Measurements from ENCODE around the gene SCNN1A.

Gene SCNN1A

GRCh38 chr12:6384499-6385436 is 9.4 kb upstream of the SCNN1A start:
- in situ Hi-C loops (cut with HindIII; ENCODE audit: low sequenced_read_pairs): no loop called here

GRCh38 chr12:6383572-6384498 is 8.5 kb upstream of the SCNN1A start, which contains the start of gene LTBR:
LTBR (plus strand) TSS chr12:6384162; CDS start chr12:6384359, 197 bp downstream.
- in situ Hi-C loops (cut with HindIII; ENCODE audit: low sequenced_read_pairs): no loop called here

GRCh38 chr12:6382982-6383381 is 7.6 kb upstream of the SCNN1A start:
- in situ Hi-C loops (cut with HindIII; ENCODE audit: low sequenced_read_pairs): no loop called here

GRCh38 chr12:6382371-6382770 is 7.0 kb upstream of the SCNN1A start:
- in situ Hi-C loops (cut with HindIII; ENCODE audit: low sequenced_read_pairs): no loop called here

GRCh38 chr12:6380141-6381121 is 5.1 kb upstream of the SCNN1A start:
- in situ Hi-C loops (cut with HindIII; ENCODE audit: low sequenced_read_pairs): no loop called here

- in situ Hi-C loops (cut with HindIII; ENCODE audit: low sequenced_read_pairs): no loop called here
Measured at GRCh38 chr12:6378709-6379472, 3.5 kb upstream of the SCNN1A start.

- in situ Hi-C loops (cut with HindIII; ENCODE audit: low sequenced_read_pairs): no loop called here
Measured at GRCh38 chr12:6377667-6377994, 2.3 kb upstream of the SCNN1A start.

- in situ Hi-C loops (cut with HindIII; ENCODE audit: low sequenced_read_pairs): no loop called here
Measured at GRCh38 chr12:6376870-6377666, 1.7 kb upstream of the SCNN1A start.

- in situ Hi-C loops (cut with HindIII; ENCODE audit: low sequenced_read_pairs): no loop called here
Measured at GRCh38 chr12:6376079-6376869, 911 bp upstream of the SCNN1A start.

- in situ Hi-C loops (cut with HindIII; ENCODE audit: low sequenced_read_pairs): no loop called here
Measured at GRCh38 chr12:6374786-6375160, 590 bp downstream of the SCNN1A start.

- in situ Hi-C loops (cut with HindIII; ENCODE audit: low sequenced_read_pairs): no loop called here
Measured at GRCh38 chr12:6374028-6374785, 1.2 kb downstream of the SCNN1A start.

GRCh38 chr12:6373022-6373787 is 2.2 kb downstream of the SCNN1A start:
- in situ Hi-C loops (cut with HindIII; ENCODE audit: low sequenced_read_pairs): no loop called here

GRCh38 chr12:6372403-6373003 is 2.9 kb downstream of the SCNN1A start:
- in situ Hi-C loops (cut with HindIII; ENCODE audit: low sequenced_read_pairs): no loop called here

GRCh38 chr12:6370994-6371754 is 4.2 kb downstream of the SCNN1A start:
- in situ Hi-C loops (cut with HindIII; ENCODE audit: low sequenced_read_pairs): no loop called here

- in situ Hi-C loops (cut with HindIII; ENCODE audit: low sequenced_read_pairs): no loop called here
Measured at GRCh38 chr12:6370576-6370935, 4.8 kb downstream of the SCNN1A start.

Data from endothelial cell of hepatic sinusoid (primary cell).